Ovary (tissue), 9 donors: Measurements from ENCODE around the gene EPS8. TPM values are rescaled to one million over a fixed set of nuclear protein-coding genes. Genes with fewer than 3 reads are reported as not detected.

Source experiments
- DNase-seq, 5 donors: peaks; one replicate each; pipeline ENCODE4 v3.0.0-alpha.2; 2019 to 2020
- H3K27ac ChIP-seq, 2 donors: fragments of 200-600 bp; one replicate each; pipeline versions ENCODE4 v1.5.1 to v1.8.0; 2019 to 2022
- H3K27me3 ChIP-seq: fragments of 200-600 bp; one replicate; pipeline ENCODE4 v1.8.0; 2022
- H3K36me3 ChIP-seq: fragments of 200-600 bp; sonication (generic); one replicate; pipeline ENCODE4 v1.5.1; 2019
- H3K4me1 ChIP-seq: one replicate; pipeline ENCODE4 v1.8.1; 2013; ENCODE audit warnings: mild to moderate bottlenecking, moderate library complexity; ENCODE audit not compliant: insufficient read depth
- H3K4me3 ChIP-seq: fragments of 200-600 bp; sonication (generic); one replicate; pipeline ENCODE4 v1.5.1; 2017
- H3K9me3 ChIP-seq, 2 donors: fragments of 200-600 bp in 1 of 2; sonication (generic) in 1 of 2; one replicate each; pipeline versions ENCODE4 v1.5.1 to v1.8.1; 2013 to 2019; ENCODE audit warnings: mild to moderate bottlenecking in 1 of 2, moderate library complexity in 1 of 2
- CTCF ChIP-seq, 3 donors: fragments of 450-650 bp in 2 of 3; fragments of 200-600 bp in 1 of 3; IDR thresholded peaks; one replicate each; pipeline versions ENCODE4 v1.5.1 to v1.8.0; 2016 to 2022; ENCODE audit warnings: antibody characterized with exemption in 3 of 3, mild to moderate bottlenecking in 1 of 3
- EP300 ChIP-seq: sonication (generic); formaldehyde crosslinking; IDR thresholded peaks from one replicate; pipeline ENCODE4 v1.6.1; 2017; ENCODE audit warnings: antibody characterized with exemption
- POLR2A ChIP-seq: fragments of 450-650 bp; IDR thresholded peaks from one replicate; pipeline ENCODE4 v1.6.1; 2017; ENCODE audit warnings: antibody characterized with exemption, mild to moderate bottlenecking, moderate library complexity
- WGBS, 3 donors: extraction: QIAGEN DNeasy Blood & Tissue Kit in 1 of 3; methylation state at CpG; one replicate each; pipeline versions ENCODE4 v1.1.5 to v1.1.7; 2013 to 2017; 5-methylcytosine and 5-hydroxymethylcytosine counted together
- intact Hi-C, 4 donors: fragments of 100-400 bp; cut with DNase I; formaldehyde crosslinking; loops; one replicate each; pipeline versions ENCODE4 v1.11.0 to v1.15.1; 2022 to 2023
- polyA plus RNA-seq, 2 donors: library from polyadenylated mRNA; stranded (reverse); fragments of 200-250 nt in 1 of 2; fragments of 350-450 nt in 1 of 2; fragmentation: Illumina TruSeq in 1 of 2; extraction: RNeasy Lipid Tissue Mini Kit (QIAGEN cat#74804) in 1 of 2; gene quantifications; one replicate each; pipeline ENCODE4 v1.2.3, GENCODE V29; 2013 to 2014
- total RNA-seq, 7 donors: library from RNA; depleted of rRNA in 2 of 7; stranded (reverse); fragments of >200 nt in 2 of 7; fragmentation: NEBNext Ultra II Directional in 3 of 7; extraction: Animal tissue kit (Norgen Biotek cat#: 25700) in 3 of 7; gene quantifications; one replicate each; pipeline versions ENCODE4 v1.1.0 to v1.2.4, GENCODE V29; 2016 to 2023
- donor health status: DM: no; HTN: no; CAD: no; lungs with moderate emphysema.
- donor health status: DM: no; HTN: no; CAD: no.
- donor health status: Bipolar disorder and iron deficiency.
- donor health status: DM: yes; HTN: yes; CAD: no.
- donor health status: DM: no; HTN: no; CAD: no.
- donor health status: DM: yes; HTN: yes; CAD: no.

EPS8 gene
- total and polyA plus RNA-seq, 9 donors, result 56.2 to 94.9 (median 77.4) TPM

- WGBS, 3 donors, result 95 to 98% (median 96%) methylated on average over 1 of the region's 1 CpG
- no peaks in the 10 kb centered on the region for H3K9me3 ChIP-seq
- no peak for TF ChIP-seq CTCF (IDR thresholded peaks at IDR 0.05)
- no peak for TF ChIP-seq EP300
- no peak for TF ChIP-seq POLR2A
- no peaks in the 10 kb centered on the region for H3K27me3 ChIP-seq
- no peak overlapping the region for H3K27ac ChIP-seq
- no peaks in the 10 kb centered on the region for H3K36me3 ChIP-seq
- intact Hi-C loops, result no loop called here
- no peak overlapping the region for H3K4me3 ChIP-seq
- H3K4me1 ChIP-seq, result no peaks in the 10 kb centered on the region
- DNase-seq, result no peak
Observed at GRCh38 chr12:15601210-15601800, 187.9 kb downstream of the EPS8 start.

DNA sequence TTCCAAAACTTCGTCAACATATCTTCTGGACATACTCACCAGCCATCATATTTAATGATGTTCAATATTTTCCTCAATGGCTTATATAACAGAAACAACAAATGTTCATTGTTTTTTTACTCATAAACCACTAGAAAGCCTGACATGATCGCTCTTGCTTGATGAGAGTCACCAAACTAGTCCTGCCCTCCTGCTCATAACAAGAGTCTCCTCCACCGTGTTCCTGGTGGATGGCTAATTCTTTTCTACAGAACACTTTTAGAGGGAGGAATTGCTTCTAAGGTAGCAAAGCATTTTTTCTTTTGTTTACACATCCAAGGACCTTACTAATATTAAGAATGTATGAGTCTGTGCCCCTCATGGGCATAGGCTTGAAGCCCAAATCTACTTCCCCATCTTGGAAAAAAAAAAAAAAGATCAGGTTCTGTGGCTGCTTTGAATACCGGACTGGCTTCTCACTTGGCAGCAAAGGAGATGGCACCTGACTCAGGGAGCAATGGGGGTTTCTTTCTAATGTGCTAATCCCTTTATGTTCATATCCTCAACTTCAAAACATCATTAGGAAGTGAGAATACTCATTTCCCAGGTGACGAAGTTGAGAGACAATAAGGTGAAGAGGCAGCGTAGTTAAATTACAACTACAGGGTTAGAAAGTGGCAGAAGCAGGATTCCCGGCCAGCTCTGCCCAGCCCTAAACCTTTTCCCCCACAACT, 188.8 kb downstream of the EPS8 start:
- no peak overlapping the region for H3K27ac ChIP-seq
- H3K4me3 ChIP-seq, result no peak overlapping the region
- H3K4me1 ChIP-seq, result no peaks in the 10 kb centered on the region
- TF ChIP-seq EP300 (no peak), POLR2A (no peak), CTCF (IDR thresholded peaks at IDR 0.05) (no peak)
- no peak for DNase-seq
- no peaks in the 10 kb centered on the region for H3K9me3 ChIP-seq
- 95 to 98% (median 97%) methylated on average over 7 of the region's 7 CpGs for WGBS, 3 donors
- intact Hi-C loops, result no loop called here
- no peaks in the 10 kb centered on the region for H3K36me3 ChIP-seq
- no peaks in the 10 kb centered on the region for H3K27me3 ChIP-seq

- H3K4me1 ChIP-seq, result no peaks in the 10 kb centered on the region
- H3K36me3 ChIP-seq, result no peaks in the 10 kb centered on the region
- no peaks in the 10 kb centered on the region for H3K9me3 ChIP-seq
- intact Hi-C loops, result no loop called here
- H3K27me3 ChIP-seq, result no peaks in the 10 kb centered on the region
- 57 to 66% (median 63%) methylated on average over 4 of the region's 4 CpGs for WGBS, 3 donors
- DNase-seq, result no peak
- no peak overlapping the region for H3K27ac ChIP-seq
- no peak overlapping the region for H3K4me3 ChIP-seq
- no peak for TF ChIP-seq CTCF (IDR thresholded peaks at IDR 0.05)
- no peak for TF ChIP-seq EP300
- TF ChIP-seq POLR2A, result no peak
Observed at GRCh38 chr12:15599266-15600037, 189.7 kb downstream of the EPS8 start.

DNA sequence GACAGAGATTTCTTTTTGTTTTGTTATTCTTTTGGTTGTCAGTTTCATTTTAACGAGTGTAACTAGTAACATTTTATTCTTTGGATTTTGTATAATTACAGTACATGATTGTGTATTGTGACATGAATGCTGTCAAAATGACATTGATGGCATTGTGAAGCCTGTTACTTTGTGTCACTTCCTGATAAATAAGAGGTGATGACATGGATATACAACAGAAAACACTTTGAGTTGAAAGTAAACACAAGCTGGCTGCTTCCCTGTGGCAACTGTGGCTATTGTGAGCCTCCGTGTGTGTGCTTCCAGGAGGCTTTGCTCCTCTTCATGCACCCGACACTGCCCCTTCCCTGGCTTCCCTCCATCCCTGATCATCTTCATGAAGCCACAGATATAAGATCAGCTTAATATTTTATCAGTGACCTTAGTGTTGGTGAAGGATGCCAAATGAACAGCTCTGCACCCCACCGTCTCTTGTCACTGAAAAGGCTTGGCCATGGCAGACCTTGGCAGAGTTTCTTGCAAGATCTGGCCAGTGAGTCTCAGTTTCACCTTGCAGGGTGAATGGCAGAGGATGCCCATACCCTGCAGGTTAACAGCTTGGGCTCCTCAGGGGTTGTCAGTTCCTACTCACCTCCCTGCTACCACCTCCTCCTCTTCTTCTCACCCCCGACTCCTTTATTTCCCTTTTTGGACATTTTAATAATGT, 191.9 kb downstream of the EPS8 start:
- Histone ChIP-seq H3K4me3 (no peak overlapping the region), H3K9me3 (no peaks in the 10 kb centered on the region), H3K27ac (no peak overlapping the region), H3K27me3 (no peaks in the 10 kb centered on the region), H3K36me3 (no peaks in the 10 kb centered on the region), H3K4me1 (peaks cover 2% of the 10 kb centered on the region)
- intact Hi-C loops, result no loop called here
- WGBS, 3 donors, result 67 to 74% (median 70%) methylated on average over 5 of the region's 5 CpGs
- no peak for TF ChIP-seq CTCF (IDR thresholded peaks at IDR 0.05)
- DNase-seq, result no peak
